GM21723 (cell line): ENCODE measurements around the gene PPIA.
"Not testable (repeated sequence)": the region's sequence is repeated elsewhere in the genome, so short reads cannot be mapped to it uniquely, and the experiment has no call there.

ENCODE experiments used
- ATAC-seq: cut with Tn5 transposase; IDR thresholded peaks from one replicate; pipeline ENCODE4 v1.9.1; 2021; ENCODE audit warnings: mild to moderate bottlenecking, moderate library complexity; ENCODE audit not compliant: unreplicated experiment

Gene PPIA

DNA sequence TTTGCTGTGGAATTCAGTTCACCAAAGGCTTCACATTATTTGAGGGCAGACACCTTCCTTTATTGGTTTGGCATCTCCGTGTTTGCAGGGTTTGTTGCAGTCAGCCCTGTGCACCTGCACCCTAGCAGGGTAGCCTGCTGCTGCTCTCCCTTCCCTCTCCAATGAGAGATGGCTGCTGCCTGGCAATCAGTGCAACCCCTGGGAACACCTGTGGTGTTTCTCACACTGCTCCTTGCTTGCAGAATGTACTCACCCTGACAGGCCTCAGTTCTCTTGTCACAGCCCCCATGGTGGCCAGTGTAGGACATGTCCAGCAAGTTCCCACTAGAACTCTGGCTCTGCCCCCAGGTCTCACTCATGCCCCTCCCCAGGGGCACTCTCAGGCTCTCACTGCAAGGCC, 12.1 kb upstream of the PPIA start:
- no peak for ATAC-seq

GRCh38 chr7:44785218-44785617, 11.3 kb upstream of the PPIA start:
- ATAC-seq = not testable (repeated sequence)

GRCh38 chr7:44787041-44787440, 9.4 kb upstream of the PPIA start:
- ATAC-seq = no peak

DNA sequence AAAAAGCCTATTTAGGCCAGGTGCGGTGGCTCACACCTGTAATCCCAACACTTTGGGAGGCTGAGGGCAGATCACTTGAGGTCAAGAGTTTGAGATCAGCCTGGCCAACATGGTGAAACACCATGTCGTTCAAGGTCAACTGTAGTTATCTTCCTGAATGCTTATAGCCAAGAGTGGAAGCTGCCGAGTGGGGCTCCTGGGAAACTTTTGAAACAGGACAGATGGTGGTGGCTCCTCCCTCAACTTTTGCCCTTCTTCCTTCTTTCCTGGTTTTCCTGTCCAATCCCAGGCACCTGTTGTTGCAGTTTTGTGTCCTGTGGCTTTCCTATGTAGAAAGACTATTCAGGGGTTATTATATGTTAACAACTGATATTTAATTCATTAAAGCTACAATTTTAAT, 8.7 kb upstream of the PPIA start:
- no peak for ATAC-seq

DNA sequence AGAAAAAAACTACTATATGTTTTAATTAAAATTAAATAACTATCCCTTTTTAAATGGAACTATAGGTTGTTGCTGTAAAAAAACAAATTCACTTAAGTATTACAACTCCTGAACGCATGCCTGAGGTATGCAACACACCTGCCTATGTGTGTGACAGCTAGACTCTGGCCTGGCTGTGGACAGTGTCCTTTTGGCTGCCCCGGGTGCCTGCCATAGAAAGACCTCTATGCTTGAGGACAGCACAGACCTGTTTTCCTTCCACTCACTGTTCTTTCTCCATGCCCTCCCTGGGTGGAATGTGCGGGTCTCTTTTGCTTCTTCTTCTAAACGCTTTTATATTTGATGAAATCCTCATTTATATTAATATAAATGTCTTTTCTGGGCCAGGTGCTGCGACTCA, 6.5 kb upstream of the PPIA start:
- ATAC-seq = no peak

DNA sequence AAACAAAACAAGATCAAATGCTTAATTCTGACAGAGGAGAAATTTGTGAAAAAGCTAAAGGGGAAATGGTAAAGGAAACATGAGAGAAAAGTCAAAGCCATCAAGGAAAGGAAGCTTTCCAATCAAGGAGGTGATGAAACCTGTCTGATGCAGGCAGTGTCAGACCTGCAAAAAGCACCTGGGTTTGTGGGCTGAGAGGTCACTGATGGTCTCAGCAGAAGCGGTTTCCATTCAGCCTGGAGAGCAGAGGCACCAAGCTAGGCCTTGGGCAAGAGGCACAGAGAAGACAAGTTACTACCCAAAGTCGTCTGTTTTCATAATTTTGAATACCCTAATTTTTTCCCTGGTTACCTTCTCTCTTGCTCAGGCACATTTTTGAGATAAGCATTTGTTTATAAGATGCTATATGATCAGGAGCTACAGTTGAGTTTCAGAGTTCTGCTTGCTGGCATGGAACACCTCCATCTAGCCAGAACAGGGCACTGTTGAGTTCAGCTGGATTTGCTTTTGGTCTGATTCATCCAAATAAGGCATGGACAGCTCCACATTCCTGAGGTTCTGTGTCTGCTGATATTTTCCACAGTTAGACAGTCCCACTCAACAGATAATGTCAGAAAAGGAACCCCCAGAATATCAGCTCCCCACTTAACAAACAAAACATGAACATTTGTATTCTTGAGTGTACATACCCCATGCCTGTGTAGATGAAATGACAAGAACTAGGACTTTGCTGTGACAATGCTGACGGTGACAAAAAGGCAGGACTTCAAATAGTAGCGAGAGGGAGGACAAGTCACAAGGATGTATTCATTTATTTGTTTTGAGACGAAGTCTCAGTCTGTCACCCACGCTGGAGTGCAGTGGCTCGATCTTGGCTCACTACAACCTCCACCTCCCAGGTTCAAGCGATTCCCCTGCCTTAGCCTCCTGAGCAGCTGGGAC, 4.9 kb upstream of the PPIA start:
- ATAC-seq = no peak

DNA sequence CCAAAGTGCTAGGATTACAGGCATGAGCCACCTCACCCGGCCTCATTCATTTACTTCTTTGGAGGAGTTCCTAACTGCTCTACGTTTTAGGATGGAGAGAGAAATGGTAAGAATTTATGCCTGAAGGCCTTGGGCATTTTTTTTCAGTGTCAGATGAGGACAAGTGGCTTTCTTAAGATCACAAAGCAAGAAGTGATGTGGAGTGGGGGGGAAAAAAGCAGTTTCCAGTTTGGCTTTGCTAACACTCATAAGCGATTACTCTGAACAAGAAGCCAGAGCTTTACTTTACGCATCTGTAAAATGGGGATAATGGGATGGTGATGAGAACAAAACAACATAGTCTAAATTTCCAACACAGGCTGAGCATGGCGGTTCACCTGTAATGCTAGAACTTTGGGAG, 2.6 kb upstream of the PPIA start:
- ATAC-seq = no peak

GRCh38 chr7:44794331-44794730, 2.1 kb upstream of the PPIA start:
- no peak for ATAC-seq

- peak; percentile 34 for ATAC-seq
Measured at GRCh38 chr7:44796034-44796503, 412 bp upstream of the PPIA start.

- peak; percentile 56 for ATAC-seq
Measured at GRCh38 chr7:44797329-44798258, 1.1 kb downstream of the PPIA start.

- no peak for ATAC-seq
Measured at GRCh38 chr7:44798649-44799305, 2.3 kb downstream of the PPIA start.

- no peak for ATAC-seq
Measured at GRCh38 chr7:44799939-44800338, 3.5 kb downstream of the PPIA start.

- no peak for ATAC-seq
Measured at GRCh38 chr7:44801890-44802289, 5.4 kb downstream of the PPIA start.

DNA sequence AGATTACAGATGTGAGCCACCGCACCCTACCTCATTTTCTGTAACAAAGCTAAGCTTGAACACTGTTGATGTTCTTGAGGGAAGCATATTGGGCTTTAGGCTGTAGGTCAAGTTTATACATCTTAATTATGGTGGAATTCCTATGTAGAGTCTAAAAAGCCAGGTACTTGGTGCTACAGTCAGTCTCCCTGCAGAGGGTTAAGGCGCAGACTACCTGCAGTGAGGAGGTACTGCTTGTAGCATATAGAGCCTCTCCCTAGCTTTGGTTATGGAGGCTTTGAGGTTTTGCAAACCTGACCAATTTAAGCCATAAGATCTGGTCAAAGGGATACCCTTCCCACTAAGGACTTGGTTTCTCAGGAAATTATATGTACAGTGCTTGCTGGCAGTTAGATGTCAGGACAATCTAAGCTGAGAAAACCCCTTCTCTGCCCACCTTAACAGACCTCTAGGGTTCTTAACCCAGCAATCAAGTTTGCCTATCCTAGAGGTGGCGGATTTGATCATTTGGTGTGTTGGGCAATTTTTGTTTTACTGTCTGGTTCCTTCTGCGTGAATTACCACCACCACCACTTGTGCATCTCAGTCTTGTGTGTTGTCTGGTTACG, 6.0 kb downstream of the PPIA start:
- ATAC-seq = no peak

DNA sequence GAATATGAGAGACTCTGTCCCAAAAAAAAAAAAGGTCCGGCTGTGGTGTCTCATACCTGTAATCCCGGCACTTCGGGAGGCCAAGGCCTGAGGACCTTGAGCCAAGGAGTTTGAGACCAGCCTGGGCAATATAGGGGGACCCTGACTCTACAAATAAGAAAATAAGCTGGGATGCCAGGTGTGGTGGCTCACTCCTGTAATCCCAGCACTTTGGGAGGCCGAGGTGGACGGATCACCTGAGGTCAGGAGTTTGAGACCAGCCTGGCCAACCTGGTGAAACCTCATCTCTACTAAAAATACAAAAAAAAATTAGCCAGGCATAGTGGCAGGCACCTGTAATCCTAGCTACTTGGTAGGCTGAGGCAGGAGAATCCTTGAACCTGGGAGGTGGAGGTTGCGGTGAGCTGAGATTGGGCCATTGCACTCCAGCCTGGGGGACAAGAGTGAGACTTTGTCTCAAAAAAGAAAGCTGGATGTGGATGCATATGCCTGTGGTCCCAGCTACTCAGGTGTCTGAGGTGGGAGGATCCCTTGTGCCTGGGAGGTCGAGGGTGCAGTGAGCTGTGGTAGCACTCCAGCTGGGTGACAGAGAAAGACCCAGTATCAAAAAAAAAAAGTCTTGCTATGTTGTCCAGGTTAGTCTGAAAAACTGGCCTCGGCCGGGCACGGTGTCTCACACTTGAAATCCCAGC, 7.5 kb downstream of the PPIA start:
- ATAC-seq = not testable (repeated sequence)

DNA sequence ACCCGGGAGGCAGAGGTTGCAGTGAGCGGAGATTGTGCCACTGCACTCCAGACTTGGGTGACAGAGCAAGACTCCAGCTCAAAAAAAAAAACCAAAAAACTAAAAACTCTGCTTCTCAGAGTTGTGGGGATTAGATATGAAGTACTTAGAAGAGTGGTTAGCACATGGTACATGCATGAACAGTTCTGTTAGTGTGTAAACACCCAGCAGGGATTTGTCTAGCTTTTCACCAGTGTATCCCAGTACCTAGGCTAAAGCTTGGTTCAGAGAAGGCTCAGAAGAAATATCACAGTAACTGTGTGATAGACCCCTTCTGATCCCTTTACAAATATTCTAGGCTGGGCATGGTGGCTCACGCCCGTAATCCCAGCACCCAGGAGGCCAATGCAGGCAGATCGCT, 9.5 kb downstream of the PPIA start:
- ATAC-seq = no peak

DNA sequence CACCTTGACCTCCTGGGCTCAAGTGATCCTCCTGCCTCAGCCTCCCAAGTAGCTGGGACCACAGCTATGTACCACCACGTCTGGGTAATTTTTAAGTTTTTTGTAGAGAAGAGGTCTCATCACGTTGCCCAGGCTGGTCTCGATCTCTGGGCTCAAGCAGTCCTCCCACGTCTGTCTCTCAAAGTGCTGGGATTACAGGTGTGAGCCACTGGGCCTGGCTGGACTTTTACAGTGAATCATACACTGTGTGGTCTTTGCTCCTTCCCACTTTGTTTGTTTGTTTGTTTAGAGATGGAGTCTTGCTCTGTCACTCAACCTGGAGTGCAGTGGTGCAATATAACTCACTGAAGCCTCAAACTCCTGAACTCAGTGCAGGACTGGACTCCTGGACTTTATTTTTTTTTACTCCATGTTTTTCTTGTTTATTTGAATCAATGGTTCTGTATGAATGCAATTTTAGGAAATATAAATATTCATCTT, 12.5 kb downstream of the PPIA start:
- no peak for ATAC-seq

DNA sequence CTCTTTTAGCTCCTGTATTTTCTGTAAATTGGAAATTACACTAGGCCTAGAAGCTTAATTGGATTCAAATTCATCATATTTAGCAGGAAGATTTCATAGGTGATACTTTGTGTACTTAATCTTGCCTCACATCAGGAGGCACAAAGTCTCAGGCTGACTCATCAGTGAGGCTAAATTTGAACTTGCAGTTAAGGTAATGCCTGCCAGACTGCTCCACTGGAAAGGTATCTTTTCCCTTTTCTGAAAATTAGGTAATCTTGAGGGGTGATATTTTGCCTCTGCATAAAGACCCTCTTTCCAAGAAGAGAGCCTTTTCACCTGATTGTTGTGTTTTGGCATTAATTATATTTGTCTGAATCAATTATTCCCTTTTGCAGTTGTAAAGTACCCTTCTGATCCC, 14.6 kb downstream of the PPIA start:
- ATAC-seq = peak; percentile 54

DNA sequence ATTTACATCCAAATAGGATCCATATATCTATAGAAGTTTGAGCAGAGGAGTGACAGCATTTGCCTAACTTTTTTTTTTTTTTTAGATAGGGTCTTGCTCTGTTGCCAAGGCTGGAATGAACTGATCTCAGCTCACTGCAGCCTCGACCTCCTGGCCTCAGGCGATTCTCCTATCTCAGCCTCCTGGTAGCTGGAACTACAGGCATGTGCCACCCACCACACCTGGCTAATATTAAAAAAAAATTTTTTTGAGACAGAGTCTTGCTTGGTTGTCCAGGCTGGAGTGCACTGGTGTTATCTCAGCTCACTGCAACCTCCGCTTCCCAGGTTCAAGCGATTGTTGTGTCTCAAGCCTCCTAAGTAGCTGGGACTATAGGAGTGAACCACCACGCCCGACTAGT, 15.1 kb downstream of the PPIA start:
- ATAC-seq = no peak

- ATAC-seq = no peak
Measured at GRCh38 chr7:44814919-44815318, 18.4 kb downstream of the PPIA start.
